ENCODE results near the gene HTRA2. TPM values are rescaled to one million over a fixed set of nuclear protein-coding genes. Genes with fewer than 3 reads are reported as not detected.
"Not testable (repeated sequence)": the region's sequence is repeated elsewhere in the genome, so short reads cannot be mapped to it uniquely, and the experiment has no call there.

The HTRA2 gene
- total RNA-seq, 1 donor from 2014 or later = 52.5 TPM

GRCh38 chr2:74559912-74560311, 30.2 kb downstream of the HTRA2 start:
- no peak for DNase-seq (ENCODE audit: low read depth, low spot score)

- no peak for DNase-seq (ENCODE audit: low read depth, low spot score)
Observed at GRCh38 chr2:74560591-74560990, 30.9 kb downstream of the HTRA2 start.

GRCh38 chr2:74561022-74561421, 31.3 kb downstream of the HTRA2 start:
- DNase-seq (ENCODE audit: low read depth, low spot score) = not testable (repeated sequence)

GRCh38 chr2:74562126-74562775, 32.5 kb downstream of the HTRA2 start:
- no peak for DNase-seq (ENCODE audit: low read depth, low spot score)

GRCh38 chr2:74564222-74564621, 34.5 kb downstream of the HTRA2 start:
- no peak for DNase-seq (ENCODE audit: low read depth, low spot score)

GRCh38 chr2:74566076-74566753, 36.5 kb downstream of the HTRA2 start:
- DNase-seq (ENCODE audit: low read depth, low spot score) = no peak

- no peak for DNase-seq (ENCODE audit: low read depth, low spot score)
Observed at GRCh38 chr2:74566754-74567085, 37.0 kb downstream of the HTRA2 start.

- DNase-seq (ENCODE audit: low read depth, low spot score) = no peak
Observed at GRCh38 chr2:74567881-74568280, 38.1 kb downstream of the HTRA2 start.

GRCh38 chr2:74569686-74570085, 40.0 kb downstream of the HTRA2 start:
- no peak for DNase-seq (ENCODE audit: low read depth, low spot score)

- DNase-seq (ENCODE audit: low read depth, low spot score) = no peak
Observed at GRCh38 chr2:74571058-74571457, 41.3 kb downstream of the HTRA2 start.

GRCh38 chr2:74572178-74572925, 42.6 kb downstream of the HTRA2 start:
- no peak for DNase-seq (ENCODE audit: low read depth, low spot score)

GRCh38 chr2:74573747-74574562, 44.2 kb downstream of the HTRA2 start:
- DNase-seq (ENCODE audit: low read depth, low spot score) = no peak

- no peak for DNase-seq (ENCODE audit: low read depth, low spot score)
Observed at GRCh38 chr2:74575320-74575719, 45.6 kb downstream of the HTRA2 start.

- DNase-seq (ENCODE audit: low read depth, low spot score) = no peak
Observed at GRCh38 chr2:74576211-74576862, 46.6 kb downstream of the HTRA2 start.

- DNase-seq (ENCODE audit: low read depth, low spot score) = no peak
Observed at GRCh38 chr2:74576863-74577229, 47.1 kb downstream of the HTRA2 start.

- no peak for DNase-seq (ENCODE audit: low read depth, low spot score)
Observed at GRCh38 chr2:74577448-74577847, 47.7 kb downstream of the HTRA2 start.

GRCh38 chr2:74578408-74578807, 48.7 kb downstream of the HTRA2 start:
- no peak for DNase-seq (ENCODE audit: low read depth, low spot score)

- no peak for DNase-seq (ENCODE audit: low read depth, low spot score)
Observed at GRCh38 chr2:74581463-74581862, 51.7 kb downstream of the HTRA2 start.

GRCh38 chr2:74582184-74582583, 52.5 kb downstream of the HTRA2 start:
- no peak for DNase-seq (ENCODE audit: low read depth, low spot score)

Data from pulmonary artery endothelial cell (primary cell).